LNCAP (cell line): Measurements from ENCODE around the gene RPS6KB1.
A peak's percentile ranks its signal among the peaks of the same experiment; 100 is the strongest.

Experiments used
- TF ChIP-seq, protein P1 (sequence below): fragments of 450-650 bp; IDR thresholded peaks from 2 replicates; pipeline ENCODE4 v1.5.1; 2017; ENCODE audit warnings: mild to moderate bottlenecking

Gene RPS6KB1

DNA sequence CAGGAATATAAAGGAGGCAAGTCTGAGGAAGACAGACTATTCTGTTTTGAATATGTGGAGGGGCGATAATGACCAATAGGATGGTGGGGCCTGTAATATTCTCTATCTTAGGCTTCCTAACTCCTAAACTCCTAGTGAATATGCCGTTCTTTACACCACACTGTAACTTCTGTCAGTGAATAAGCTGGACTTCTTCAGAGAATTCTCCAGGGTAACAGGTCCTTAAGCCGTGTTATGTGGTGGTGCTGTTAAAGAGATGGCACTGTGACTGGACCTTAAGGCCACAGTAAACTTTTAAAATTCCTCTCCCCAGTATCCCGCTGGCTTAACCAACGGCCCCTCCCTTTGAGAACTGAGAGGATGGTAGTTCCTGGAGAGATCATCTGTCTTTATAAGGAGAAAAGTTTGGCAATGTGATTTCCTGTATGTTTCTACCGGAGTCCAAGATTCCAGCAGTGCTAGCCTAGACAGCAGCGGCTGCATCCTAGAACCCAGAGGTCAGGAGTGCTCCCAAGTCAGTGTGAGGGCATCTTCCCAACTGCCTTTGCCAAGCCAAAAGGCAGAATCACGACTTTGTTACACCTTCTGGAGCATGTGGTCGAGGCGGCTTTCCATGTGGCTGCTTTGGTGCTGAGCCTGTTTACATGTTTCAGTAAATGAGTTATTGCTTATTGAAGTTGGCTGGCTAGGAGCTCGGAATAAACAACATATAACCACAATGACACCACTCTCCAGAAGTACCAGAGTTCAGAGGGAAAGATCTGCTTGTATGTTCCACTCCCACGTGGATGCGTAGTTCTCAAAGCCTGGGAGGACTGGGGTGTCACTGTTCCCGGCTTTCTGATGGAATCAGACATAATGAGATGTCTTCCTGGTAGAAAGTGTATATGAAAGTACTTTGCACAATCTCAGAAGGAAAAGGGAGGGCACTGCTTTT is 41.2 kb upstream of the RPS6KB1 start:
- TF ChIP-seq, protein P1, sequence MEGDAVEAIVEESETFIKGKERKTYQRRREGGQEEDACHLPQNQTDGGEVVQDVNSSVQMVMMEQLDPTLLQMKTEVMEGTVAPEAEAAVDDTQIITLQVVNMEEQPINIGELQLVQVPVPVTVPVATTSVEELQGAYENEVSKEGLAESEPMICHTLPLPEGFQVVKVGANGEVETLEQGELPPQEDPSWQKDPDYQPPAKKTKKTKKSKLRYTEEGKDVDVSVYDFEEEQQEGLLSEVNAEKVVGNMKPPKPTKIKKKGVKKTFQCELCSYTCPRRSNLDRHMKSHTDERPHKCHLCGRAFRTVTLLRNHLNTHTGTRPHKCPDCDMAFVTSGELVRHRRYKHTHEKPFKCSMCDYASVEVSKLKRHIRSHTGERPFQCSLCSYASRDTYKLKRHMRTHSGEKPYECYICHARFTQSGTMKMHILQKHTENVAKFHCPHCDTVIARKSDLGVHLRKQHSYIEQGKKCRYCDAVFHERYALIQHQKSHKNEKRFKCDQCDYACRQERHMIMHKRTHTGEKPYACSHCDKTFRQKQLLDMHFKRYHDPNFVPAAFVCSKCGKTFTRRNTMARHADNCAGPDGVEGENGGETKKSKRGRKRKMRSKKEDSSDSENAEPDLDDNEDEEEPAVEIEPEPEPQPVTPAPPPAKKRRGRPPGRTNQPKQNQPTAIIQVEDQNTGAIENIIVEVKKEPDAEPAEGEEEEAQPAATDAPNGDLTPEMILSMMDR = no peak

DNA sequence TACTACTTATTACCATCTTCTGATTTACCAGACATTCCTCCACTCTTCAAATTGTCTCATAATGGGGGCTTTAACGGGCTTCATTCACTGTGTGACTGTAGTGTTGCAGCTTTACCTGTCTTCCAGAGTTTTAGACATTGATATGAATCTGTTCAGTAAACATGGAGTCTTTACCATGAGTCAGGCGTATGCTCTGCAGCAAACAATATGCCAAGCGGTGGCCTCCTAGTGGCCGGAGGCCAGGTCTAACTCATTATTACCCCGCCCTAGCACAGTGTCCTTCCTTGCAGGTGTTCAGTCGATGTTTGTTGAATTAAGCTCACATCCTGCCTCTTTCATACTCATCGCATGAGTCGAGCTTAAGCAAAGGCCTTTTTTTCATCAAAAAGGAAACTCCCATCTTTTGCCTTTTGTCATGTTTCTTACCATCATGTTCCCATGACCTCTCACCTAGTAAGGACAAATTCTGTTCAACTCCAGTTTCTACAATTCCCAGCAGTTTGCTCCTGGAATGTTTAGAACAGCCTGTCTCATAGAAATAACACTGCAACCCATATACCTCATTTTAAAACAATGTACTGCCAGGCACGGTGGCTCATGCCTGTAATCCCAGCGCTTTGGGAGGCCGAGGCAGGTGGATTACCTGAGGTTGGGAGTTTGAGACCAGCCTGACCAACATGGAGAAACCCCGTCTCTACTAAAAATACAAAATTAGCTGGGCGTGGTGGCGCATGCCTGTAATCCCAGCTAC is 39.6 kb upstream of the RPS6KB1 start:
- TF ChIP-seq, protein P1 = peak; percentile 63

DNA sequence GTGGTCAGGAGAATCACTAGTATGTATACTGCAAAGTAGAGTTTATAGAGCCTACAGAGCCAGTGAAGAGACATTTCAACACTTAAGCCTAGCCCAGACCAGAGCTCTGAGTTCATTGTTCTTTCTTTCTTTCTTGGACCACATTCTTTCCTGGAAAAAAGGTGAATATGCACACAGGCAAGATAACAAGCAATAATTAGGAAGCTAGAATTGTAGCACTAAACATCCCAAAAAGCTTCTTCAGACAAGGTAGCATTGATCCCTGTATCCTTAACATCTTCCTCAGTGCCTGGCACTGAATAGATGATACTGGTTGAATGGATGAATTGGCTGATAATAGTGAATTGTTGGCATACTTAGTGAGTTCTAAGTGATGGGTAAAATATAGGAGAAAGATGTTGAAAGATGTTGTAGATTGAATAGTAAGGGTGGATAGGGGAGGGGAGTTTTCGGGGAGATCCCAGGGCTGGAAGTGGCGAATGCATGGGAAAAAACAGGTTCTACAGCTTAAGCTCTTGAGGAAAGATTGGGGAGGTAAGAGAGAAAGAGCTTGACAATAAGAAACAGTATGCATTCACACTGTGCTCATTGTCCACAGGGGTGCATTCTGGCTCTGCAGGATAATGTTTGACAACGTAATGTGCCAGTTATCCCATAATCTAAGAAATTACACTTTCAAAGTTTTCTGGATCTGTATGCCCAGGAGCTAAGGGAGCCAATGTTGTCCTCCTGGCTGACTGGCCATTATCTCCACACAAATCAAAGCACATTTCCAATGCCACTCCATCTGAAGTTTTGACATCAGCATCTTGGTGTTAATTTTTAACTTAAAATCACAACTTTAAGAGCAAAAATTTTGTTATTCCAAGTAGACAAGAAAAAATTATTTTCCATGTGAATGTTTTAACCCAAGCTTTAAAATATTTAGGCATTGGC is 35.8 kb upstream of the RPS6KB1 start:
- TF ChIP-seq, protein P1 = no peak

DNA sequence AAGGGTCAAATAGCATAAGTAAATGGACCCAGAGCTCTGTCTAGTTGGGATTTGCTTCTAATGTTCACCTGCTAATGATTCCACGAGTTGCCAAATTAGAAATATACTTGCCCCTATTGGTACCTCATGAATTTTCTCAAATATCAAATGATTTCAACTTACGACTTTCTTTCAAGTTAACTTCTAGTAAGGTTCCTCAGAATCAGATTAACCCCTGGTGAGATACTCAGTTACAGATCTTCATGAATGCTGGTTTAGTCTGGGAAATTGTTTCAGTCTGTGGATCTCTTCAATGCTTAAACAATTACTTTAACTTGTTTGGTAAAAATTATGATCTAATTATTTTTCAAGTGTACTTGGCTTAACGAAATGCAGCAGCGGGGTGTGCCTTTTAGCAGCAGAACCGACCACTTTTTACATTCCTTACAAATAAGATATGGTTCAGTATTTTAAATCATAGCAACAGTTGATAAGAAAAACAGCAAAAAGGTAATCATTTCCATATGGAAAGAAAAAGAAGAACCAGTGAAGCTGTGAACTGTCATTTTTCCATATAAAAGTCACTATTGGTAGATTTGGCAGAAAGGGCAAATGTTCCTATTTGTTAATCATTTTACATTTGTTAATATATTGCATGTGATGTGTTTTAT is 34.6 kb upstream of the RPS6KB1 start:
- TF ChIP-seq, protein P1 = no peak

DNA sequence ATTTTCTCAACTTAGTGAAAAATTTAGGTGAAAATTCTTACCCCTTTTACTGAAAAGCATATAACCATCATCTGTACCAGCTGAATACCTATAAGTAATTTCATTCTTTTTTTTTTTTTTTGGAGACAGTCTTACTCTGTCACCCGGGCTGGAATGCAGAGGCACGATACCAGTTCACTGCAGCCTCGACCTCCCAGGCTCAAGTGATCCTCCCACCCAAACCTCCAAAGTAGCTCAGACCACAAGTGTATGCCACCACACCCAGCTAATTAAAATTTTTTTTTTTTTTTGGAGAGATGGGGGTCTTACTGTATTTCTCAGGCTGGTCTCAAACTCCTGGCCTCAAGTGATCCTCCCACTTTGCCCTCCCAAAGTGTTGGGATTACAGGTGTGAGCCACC is 34.0 kb upstream of the RPS6KB1 start:
- TF ChIP-seq, protein P1 = no peak

DNA sequence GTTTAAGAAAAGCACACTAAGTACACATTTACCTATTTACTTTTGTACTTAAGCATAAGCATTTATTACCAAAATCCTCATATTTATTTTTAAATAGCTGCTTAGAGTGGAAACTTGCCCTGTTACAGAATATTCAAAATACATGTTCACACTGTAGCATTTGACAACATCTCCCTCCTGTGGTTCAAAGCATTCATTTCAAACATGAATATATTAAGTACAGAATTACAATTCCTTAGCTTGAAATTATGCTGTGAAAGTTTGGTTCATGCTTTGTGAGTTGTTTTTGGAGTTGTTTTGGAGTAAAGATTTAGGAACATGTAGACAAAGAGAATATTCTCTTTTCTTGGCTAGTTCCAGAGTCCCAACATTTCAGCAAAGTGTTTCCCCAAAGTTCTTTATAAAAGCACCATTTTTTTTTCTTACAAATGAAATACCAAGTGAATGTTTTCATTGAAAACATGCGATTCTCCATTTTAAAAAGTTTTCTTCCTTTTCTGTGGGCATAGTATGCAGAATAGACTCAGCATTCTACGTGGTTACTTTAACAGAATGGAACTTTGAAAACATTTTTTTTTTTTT is 33.4 kb upstream of the RPS6KB1 start:
- TF ChIP-seq, protein P1 = peak; percentile 58; the same call in 1 of the 2 replicates
